ENCODE data around the gene CYP2U1.
"Not testable (repeated sequence)": the region's sequence is repeated elsewhere in the genome, so short reads cannot be mapped to it uniquely, and the experiment has no call there.

Gene CYP2U1

DNA sequence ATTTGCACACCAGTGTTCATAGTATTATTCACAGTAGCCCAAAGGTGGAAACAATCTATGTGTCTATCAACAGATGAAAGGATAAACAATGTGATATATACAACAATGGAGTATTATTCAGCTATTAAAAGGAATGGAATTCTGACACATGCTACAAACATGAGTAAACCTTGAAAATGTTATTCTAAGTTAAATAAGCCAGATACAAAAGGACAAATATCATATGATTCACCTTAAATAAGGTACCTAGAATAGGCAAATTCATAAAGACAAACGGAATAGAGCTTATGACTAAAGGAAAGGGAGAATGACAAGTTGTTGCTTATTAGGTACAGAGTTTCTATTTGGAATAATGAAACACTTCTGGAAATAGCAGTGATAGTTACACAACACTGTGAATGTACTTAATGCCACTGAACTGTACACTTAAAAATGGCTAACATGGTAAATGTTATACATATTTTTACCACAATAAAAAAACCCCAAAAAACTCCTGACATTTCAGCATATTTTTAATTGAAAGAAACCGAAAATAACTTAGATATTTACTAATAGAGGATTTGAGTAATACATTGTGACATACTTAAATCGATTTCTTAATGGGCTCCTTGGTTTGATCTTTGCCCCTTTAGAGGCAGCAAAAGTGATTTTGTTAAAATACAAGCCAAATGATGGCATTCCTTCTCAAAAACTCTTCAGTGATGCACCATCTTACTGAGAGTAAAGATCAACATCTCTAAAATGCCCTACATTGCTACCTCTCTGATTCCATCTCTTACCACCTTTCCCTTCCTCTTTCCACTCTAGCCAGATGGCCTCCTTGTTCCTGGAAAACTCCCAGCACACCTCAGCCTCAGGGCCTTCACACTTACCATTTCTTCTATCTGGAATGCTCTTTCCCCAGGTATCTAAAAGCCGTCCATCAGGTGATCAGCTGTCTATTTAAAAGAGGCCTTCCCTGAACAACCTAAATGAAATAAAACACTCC is 8.6 kb upstream of the CYP2U1 start:
- no peak for DNase-seq

DNA sequence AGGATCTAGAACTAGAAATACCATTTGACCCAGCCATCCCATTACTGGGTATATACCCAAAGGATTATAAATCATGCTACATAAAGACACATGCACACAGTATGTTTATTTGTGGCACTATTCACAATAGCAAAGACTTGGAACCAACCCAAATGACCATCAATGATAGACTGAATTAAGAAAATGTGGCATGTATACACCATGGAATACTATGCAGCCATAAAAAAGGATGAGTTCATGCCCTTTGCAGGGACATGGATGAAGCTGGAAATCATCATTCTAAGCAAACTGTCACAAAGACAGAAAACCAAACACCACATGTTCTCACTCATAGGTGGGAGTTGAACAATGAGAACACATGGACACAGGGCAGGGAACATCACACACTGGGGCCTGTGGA is 5.6 kb upstream of the CYP2U1 start:
- not testable (repeated sequence) for DNase-seq

DNA sequence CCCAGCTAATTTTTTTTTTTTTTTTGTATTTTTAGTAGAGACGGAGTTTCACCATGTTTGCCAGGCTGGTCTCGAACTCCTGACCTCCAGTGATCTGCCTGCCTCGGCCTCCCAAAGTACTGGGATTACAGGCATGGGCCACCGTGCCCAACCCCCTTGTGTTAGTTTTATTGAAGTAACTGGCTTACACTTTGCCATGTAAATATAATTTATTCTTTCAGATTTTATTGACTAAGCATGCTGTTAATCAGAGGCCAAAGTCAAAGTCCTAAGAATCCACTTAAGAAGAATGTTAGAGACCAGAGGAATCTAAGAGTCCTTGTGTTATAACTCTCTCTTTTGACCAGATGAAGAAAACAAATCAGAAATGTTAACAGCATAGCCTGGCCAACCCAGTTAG is 4.5 kb upstream of the CYP2U1 start:
- DNase-seq: not testable (repeated sequence)

DNA sequence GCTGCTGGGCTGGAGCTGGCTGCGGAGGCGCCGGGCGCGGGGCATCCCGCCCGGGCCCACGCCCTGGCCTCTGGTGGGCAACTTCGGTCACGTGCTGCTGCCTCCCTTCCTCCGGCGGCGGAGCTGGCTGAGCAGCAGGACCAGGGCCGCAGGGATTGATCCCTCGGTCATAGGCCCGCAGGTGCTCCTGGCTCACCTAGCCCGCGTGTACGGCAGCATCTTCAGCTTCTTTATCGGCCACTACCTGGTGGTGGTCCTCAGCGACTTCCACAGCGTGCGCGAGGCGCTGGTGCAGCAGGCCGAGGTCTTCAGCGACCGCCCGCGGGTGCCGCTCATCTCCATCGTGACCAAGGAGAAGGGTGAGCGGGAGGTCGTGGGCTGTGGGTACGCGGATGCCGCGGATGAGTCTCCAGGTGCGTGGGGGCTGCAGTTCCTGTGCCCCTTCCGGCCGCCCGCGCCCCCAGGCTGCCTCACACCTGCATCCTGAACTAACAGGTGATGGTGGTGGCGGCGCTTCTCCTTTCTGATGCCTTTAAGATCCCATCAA is 499 bp downstream of the CYP2U1 start:
- DNase-seq: peak; percentile 9

DNA sequence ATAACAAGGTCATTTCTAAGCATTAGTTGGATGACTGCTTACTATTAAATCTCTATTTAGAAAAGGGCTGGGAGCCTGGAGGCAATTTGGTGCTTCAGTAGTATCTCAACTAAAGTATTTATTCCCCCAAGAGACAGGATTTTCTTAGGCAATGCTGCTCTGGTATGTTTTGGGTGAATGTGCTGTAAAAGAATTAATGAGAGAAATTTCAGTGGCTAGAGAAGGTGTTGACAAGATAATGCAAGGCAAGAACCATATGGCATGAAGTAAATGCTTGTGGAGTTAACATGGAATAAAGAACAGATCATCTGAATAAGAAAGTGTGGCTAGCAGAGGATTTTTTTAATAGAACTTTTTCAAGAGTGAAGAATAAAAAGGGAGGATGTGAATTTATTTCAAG is 3.9 kb downstream of the CYP2U1 start:
- DNase-seq: no peak

- no peak for DNase-seq
Measured at GRCh38 chr4:107937040-107937439, 5.7 kb downstream of the CYP2U1 start.

- no peak for DNase-seq
Measured at GRCh38 chr4:107939307-107939706, 8.0 kb downstream of the CYP2U1 start.

- no peak for DNase-seq
Measured at GRCh38 chr4:107945809-107946208, 14.5 kb downstream of the CYP2U1 start.

DNA sequence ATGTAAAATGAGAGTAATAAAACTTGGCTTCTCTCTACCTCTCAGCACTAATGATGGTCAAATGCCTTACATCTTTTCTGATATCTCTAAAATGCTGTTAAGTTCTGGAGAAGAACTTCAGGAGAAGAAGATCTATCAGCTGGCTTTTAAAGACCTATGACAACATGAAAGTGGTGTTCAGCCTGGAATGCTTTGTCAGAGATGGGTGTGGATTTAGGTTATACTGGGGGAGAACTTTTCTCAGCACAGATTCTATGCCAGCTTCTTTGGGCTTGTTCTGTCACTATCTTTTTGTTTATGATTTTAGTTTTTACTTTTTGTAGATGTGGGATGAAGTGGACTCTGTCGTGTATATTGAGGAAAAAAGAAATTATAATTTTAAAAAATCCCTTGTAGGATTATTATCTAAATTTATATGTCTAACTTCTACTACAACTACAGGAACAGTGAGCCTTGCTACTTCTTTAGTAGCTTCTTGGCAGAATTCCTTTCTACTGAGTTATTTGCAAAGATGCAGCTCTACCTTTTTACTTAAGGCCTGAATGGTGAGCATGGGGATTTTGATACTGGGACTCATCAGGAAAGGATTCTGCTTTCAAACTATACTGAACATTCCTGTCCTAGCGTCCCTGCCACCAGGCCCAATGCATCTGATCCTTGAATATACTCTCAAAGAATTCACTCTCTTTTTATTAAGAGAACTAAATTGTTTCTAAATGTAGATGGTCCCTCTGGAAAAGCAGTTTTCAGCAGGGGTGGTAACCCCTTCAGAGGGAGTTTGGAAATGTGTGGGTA is 19.6 kb downstream of the CYP2U1 start:
- DNase-seq: no peak

- no peak for DNase-seq
Measured at GRCh38 chr4:107951551-107951950, 20.2 kb downstream of the CYP2U1 start.

DNA sequence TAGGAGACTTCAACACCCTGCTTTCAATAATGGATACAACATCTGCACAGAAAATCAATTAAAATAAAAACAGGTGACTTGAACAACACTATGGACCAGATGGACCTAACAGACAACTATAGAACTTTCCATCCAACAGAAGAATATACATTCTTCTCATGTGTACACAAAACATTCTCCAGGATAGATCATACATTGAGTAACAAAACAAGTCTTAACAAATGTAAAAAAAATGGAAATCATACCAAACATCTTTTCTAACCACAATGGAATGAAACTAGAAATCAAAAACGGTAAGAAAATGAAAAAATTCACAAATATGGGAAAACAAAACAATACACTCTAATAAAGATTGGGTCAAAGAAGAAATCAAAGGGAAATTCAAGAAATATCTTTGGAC is 24.7 kb downstream of the CYP2U1 start:
- no peak for DNase-seq

DNA sequence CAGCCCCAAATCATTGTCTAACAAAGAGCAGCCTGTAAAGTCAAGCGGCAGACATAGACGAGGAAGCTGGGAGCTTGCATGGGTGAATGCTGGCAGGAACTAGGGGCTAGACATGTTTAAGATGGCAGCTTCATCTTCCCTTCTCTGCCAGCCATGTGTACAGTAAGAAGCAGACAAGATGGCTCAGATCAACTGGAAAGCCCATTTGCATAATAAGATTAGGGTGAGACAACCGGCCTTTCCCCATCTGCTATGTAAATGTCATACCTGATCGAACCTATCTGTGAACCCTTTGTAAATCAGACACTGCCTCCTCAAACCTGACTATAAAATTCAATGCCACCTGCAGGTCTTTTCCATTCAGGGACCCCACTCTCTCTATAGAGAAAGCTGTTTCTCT is 35.6 kb downstream of the CYP2U1 start:
- no peak for DNase-seq

GRCh38 chr4:107967519-107967918 is 36.2 kb downstream of the CYP2U1 start:
- not testable (repeated sequence) for DNase-seq

DNA sequence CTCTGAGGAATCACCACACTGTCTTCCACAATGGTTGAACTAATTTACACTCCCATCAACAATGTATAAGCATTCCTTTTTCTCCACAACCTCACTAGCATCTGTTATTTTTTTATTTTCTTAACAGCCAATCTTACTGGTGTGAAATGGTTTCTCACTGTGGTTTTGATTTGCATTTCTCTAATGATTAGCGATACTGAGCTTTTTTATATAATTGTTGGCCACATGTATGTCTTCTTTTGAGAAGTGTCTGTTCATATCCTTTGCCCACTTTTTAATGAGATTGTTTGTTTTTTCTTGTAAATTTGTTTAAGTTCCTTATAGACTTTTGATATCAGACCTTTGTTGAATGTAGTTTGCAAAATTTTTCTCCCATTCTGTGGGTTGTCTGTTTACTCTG is 36.6 kb downstream of the CYP2U1 start:
- not testable (repeated sequence) for DNase-seq

DNA sequence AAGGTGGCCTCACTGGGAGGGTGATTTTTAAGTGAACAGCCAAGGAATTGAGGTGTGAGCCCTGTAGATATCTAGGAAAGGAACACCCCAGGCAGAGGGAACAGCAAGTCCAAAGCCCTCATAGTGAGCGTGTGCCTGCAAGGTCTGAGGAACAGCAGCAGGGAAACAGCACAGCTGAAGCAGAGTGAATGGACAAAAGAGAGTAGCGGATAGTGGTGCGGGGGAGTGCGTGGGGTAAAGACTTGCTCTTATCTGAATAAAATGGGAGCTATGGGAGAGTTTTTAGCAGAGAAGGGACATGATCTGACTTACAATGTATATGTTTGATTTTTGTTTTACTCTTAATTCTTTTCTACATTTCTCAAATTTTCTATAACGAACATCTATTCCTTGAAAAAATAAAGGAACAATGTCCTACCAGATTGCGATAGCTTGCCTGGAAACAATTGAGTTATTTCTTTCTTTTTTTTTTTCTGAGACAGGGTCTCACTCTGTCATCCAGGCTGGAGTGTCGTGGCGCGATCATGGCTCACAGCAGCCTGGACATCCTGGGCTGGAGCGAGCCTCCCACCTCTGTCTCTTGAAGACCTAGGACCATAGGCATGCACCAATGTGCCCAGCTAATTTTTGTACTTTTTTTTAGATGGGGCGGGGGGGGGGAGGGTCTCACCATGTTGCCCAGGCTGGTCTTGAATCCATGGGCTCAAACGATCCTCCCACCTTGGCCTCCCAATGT is 38.9 kb downstream of the CYP2U1 start:
- no peak for DNase-seq

DNA sequence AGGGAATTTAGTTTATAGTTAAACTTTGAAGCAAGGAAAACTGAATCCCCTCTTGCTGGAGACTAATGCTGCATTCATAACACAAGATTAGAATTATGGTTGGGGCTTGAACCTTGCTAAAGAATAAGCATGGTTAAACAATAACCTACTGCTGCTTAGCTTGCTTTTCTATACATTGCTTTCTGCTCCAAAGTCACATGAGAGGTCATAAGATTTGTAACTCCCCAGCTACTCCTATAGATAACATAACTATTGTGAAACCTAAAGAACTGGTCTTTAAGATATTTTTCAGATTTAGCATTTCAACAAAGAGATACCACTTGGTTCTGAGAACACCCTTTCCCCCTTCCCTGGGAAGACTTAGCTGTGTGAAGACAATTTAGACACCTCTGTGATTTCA is 41.3 kb downstream of the CYP2U1 start:
- no peak for DNase-seq

- DNase-seq: no peak
Measured at GRCh38 chr4:107974523-107974922, 43.2 kb downstream of the CYP2U1 start.

- DNase-seq: no peak
Measured at GRCh38 chr4:107977482-107977881, 46.1 kb downstream of the CYP2U1 start.

- DNase-seq: no peak
Measured at GRCh38 chr4:107977966-107978705, 46.8 kb downstream of the CYP2U1 start.

- DNase-seq: no peak
Measured at GRCh38 chr4:107978716-107979451, 47.5 kb downstream of the CYP2U1 start.
